GM18508 (cell line): Measurements from ENCODE around the gene CDS2.

Experiments used
- ATAC-seq: cut with Tn5 transposase; IDR thresholded peaks from one replicate; pipeline ENCODE4 v1.9.1; 2021; ENCODE audit warnings: moderate number of reproducible peaks; ENCODE audit not compliant: insufficient read depth, unreplicated experiment

CDS2 gene

DNA sequence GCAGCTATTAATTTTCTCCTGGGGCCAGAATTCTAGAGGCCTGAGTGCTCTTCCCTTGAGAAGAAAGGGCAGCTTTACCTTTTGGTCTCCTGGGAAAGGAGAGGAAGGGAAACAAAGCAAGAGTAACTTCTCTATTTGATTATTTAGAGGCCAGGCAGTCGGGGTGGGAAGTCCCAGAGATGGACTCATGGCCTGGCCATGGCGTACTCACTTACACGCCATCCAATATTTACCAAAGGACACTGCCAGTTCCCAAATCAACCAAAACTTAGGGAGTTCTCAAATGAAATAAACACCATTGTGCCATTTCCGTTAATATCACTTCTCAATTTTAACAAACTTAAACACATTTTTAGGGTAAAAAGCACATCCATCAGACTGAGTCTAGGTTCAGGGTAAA is 76.6 kb downstream of the CDS2 start:
- ATAC-seq = no peak

DNA sequence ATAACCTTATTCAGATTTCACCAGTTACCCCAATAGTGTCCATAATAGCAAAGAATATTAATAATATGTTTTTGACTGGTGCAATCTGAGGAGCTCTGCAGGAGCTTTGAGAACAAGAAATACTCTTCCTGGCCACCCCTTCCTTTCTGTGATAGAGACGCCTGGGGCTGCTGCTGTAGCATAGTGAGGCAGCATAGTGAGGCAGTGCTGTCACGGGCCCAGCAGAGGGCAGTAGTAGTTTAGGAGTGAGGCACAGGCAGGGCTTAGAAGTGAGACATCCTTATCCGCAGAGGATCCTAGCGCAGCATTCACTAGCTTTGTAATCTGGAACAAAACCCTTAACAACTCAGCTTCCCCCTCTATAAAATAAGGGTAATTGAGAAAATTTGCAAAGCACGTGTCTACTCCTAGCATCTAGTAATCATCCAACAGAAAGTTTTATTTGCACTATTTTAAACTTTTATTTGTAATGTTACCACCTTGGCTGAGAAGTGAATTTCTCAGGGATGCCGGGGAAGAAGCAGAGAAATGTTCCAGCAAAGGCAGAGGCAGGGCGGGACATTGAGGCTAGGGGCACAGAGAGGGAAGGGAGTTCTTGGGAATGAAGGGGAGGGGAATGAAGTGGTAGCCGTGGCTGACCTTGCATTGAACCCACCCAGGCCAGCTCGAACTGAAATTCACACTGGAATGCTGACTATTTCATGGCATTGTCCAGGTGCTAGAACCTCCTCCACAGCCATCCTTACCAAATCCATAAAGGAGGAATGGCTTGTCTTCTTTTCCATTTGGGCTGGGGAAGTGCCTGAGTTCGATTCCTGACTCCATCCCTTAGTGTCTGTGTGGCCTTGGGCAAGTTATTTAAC is 78.8 kb downstream of the CDS2 start:
- peak; percentile 93 for ATAC-seq

DNA sequence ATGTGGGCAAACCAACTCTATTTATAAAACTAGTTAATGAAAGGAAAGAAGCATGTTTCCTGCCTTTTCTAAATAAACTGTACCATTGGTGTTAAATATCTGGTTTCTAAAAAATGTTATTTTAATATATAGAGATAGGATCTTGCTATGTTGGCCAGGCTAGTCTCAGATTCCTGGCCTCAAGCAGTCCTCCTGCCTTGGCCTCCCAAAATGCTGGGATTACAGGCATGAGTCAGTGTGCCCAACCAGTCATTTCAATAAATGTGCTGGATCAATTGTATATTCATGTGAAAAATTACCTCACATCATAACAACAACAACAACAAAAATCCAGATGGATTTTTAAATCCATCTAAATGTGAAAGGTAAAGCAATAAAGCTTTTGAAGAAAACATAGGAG is 80.3 kb downstream of the CDS2 start:
- ATAC-seq = no peak

DNA sequence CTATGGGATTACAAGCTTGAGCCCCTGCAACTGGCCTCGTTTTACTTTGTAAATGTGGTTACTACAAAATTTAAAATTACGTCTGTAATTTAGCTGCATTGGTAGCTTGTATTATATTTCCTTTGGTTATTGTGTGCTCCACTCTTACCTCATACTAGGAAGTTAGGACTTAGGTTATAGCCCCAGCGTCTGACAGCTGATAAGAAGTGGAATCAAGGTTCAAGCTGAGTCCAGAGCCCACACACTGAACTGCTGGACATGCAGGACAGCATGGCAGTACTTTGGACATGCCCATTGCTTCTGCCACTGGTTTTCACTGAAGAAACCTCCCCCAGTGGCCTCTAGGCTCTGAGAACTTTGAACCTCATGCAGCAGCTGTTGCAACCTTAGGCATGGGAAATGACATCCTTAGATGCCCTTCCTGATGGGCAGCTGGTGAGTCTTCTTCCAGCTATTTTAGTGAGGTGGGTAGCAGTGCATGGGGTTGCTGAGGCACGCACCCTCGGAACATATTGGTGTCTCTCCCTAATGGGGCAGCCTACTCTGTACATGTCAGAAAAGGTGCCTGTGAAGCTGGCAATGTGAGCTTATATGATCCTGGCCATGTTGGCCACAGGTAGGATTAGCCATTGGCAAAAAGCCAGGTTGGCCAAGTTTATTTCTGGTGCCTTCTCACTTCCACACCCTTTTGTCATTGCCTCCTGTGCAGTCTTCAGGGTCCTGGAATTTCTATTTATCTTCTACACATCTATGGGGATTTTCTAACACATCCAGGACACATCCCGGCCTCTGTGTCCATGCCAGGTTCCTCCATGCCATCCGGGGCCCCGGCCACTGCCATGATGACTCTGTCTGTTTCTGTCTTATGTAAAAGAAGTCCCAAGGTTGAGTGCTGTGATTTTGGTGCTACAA is 85.3 kb downstream of the CDS2 start:
- ATAC-seq = no peak

DNA sequence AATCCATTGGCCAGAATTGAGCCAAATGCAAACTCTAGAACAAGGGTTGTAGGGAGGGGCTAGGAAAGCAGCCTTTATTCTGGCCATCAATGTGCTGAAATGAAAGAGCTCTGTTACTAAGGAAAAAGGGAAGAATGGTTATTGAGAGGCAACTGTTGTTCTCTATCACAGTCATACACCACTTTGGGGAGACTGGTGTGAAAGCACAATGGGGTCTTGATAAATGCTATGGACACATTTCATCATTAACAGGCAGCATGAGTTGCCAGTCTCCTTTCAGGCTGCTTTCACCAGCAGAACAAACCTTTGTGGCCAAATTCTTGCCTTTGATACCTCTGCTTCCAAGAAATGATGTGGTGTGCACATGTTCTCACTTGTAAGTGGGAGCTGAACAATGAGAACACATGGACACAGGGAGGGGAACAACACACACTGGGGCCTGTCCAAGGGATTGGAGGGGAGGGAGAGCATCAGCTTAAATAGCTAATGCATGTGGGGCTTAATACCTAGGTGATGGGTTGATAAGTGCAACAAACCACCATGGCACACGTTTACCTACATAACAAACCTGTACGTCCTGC is 86.2 kb downstream of the CDS2 start:
- ATAC-seq = no peak

DNA sequence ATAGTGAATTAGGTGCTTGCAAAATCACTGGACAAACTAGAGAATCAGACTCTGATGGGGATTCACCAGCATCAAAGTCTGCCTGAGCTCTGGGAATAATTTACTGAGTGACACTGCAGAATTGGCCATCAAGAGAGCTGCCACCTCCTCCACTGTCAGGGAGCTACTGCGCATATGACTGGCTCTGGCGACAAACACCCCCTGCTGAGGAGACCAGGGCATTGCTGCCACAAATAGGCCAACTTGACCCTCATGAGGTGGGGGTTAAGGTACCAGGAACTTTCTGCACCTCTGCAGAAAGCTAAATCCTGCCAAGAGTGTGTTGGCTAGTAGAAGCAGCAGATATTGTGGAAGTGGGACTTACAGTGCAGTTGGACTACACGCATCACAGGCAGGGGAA is 88.0 kb downstream of the CDS2 start:
- no peak for ATAC-seq

DNA sequence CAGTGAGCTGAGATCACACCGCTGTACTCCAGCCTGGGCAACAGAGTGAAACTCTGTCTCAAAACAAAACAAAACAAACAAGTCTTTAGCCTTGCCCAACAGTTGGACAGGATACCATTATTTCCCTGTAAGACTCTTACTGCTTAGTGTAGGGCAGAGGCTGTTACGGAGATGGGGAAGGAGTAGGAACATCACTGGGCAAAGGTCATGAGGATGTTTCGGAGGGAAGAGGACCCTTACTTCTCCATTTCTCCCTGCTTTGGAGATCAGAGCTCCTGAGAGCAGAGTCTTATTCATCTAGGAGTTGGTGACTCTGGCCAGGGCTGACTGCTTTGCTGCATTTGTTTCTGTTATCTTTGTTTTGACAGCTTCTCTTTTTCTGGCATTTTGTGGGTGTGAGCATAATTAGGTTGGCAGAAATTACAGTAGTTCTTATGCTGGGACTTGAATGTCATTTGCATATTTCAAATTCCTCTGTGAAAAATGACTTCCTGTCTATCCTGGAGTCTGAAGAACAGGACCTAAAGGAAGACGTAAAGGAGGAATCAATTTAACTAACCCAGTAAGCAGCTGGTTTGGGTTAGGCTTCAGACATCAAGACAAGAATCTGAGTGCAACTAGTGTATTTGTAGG is 89.0 kb downstream of the CDS2 start:
- no peak for ATAC-seq

DNA sequence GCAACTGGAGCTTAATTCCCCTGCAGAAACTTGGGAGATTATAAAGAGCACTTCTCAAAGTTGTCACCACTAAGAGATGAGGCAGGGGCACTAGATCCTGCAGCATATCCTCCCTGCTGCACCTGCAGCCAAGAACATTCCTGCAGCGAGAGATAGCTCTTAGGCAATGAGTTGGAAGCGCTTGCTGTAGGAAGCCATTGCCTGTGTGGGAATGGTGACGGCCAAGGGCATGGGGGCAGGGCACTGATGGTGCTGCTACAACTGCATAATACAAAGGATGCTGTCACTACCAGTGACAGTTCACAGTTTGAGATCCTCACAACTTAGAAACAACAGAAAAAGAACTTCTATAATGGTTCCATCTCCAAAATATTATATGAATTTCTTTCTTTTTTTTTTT is 89.9 kb downstream of the CDS2 start:
- ATAC-seq = no peak

DNA sequence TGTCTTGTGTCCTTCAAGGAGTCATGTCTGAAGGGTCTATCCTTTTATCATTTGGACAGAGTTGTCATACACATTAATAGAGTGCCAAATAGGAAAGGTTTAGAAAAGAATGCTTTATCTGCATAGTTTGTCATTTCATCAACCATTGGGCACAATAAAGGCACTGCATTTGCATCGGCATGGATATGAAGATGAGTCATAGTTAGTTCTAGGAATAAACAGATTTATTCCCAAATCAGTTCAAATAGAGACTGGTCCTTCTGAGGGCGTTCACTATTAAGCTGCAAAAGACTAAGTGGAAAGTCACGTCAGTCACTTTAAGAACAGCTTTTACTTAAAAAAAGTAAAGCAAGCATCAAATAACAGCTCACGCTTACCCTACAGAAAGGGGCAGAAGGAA is 90.8 kb downstream of the CDS2 start:
- ATAC-seq = no peak

DNA sequence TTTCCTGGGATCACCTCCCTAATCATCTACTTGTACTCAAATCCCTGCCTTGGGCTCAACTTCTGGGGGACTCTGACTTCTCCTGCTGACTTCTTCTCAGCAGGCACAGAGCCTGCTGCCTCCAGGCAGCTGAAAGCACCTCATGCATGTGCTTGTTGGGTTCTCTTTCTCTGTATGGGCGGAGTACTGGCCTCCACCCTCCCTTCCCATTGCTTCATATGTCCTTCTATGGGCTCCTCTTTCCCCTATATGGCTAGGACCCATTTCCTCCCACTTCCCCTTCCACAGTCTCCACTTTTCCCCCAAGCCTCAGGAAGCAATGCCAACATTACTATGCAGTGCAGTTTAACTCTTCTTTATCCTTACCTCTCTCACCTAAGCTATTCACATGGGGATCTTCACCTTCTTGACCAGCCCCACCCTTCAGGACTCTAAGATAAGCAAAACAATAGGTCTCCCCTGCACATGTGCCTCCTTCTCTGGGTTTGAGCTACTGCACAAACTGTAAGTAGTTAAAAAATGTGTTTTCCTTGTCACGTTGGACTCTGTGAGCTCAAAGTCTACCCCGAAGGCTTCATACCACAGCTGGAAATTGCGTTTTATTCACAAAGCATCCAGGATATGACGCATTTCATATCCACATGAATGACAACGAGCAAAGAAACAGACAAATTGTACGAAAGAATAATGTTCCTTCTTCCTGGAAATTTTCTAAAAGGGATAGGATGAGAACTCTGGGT is 93.7 kb downstream of the CDS2 start:
- ATAC-seq = no peak

DNA sequence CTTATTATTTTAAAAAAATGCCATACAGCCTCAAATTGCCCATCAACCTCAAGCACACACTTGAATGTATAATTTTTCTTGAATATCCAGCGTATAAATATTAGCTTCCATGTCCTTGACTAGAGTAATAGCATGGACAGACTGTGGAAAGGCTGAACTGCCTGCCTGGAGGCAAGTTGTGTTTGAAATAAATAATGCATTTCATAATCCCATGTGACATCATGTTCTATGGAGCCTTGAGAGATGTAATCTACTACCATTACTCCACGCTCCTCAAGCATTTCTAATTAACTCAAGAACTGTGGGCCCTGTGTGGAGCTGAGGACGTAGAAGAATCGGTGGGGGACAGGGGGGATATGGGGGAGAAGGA is 94.2 kb downstream of the CDS2 start:
- no peak for ATAC-seq

DNA sequence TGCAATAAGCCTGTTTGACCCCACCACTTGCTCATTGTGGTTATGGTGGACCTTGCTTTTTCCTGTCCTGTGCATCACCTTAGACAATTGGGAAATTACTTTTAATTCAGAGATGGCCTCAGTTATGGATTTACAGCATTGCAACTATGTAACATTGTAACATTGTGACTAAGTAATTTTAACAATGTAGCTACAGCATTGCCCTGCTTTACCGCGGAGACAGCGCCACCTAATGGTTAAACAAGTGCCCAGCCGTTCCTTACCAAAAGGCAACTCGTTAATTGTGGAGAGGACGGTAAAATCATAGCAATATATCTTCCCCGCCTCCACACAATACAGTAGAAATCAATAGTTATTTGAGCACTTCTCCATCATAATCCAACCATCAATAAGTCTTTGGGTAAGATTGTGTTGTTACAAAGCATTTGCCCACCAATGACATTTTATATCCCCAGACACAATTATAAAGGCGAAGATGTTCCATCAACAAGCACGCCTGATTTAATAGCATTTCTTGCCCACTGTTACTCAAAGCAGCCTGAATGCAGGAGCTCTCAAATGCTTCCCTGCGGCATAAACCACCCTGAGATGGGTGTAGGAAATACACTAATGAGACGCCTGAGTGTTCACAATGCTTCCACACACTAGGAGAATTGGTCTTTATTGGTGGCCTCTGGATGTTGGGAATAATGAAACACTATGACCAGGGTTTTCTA is 96.3 kb downstream of the CDS2 start:
- ATAC-seq = no peak

DNA sequence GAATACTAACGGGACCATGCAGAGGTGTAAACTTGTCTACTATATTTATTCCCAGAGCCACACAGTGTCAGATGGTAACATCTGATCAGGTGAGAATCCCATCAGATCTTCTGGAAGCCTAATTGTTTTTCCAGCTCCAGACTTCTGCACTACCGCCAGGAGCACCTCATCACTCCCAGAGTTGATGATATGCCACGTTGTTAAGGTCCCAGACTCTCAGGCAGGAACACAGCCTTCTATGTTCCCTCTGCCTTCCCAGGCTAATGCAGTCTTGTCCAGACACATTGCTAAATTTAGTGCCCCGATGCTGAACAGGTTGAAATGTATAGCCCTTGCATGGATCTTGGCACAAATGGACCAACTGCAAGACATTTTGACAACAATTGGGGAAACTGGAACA is 103.7 kb downstream of the CDS2 start:
- ATAC-seq = no peak

DNA sequence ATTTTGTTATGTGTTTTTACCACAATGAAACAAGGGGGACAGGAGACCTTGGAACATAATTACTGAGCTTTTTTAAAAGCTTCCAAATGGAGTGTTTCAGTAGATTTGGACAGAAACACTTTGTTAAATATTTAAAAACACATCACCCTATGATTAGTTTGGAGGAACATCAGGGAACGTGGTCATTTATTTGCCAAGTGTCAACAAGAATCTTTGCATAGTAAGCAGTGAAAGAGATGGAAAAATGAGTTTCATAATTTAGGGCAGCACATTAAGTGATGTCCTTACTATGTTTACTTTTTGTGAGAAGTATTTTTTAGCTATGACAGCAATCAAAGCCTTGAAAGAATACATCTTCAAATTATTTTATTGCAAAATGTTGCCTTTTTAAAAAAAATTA is 107.3 kb downstream of the CDS2 start:
- ATAC-seq = no peak

DNA sequence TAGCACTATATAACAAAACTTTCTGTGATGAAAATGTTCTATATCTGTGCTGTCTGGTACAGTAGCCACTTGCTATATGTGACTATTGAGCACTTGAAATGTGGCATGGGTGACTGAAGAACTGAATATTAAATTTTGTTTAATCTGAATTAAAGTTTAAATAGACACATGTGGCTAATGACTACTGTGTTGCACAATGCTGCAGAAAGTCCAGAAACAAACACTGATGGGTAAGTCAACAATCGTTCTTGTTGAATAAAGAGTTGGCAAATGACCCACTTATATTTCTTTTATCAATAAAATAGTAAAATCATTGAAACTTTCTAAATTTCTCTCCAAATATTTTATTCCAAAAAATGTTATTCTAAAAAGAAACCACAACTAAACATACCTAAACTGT is 108.2 kb downstream of the CDS2 start:
- no peak for ATAC-seq
